ENCODE results near the gene RNASEH2B. TPM values are rescaled to one million over a fixed set of nuclear protein-coding genes. Genes with fewer than 3 reads are reported as not detected.

The RNASEH2B gene
- total and polyA plus RNA-seq, 2 of the 8 experiments (the other 6 are each of a cell fraction or from before 2014, with no cell fraction given), result 19.3 to 43.9 TPM

GRCh38 chr13:50923272-50923671 lies 13.7 kb downstream of the RNASEH2B start:
- peaks cover 24 to 28% of the 10 kb centered on the region in 2 experiments for H3K9me3 ChIP-seq (ENCODE audit: insufficient read depth in 2 of 2, low read depth in 1 of 2, low read length in 1 of 2)
- H2BK15ac ChIP-seq (ENCODE audit: low read length), result no peak overlapping the region
- no peak overlapping the region for H2BK20ac ChIP-seq (ENCODE audit: low read length)
- no peak overlapping the region for H2BK5ac ChIP-seq (ENCODE audit: low read depth, low read length)
- WGBS, 2 experiments (ENCODE audit: extremely low coverage in 1 of 2, insufficient coverage in 1 of 2, insufficient read length in 1 of 2, insufficient replicate concordance in 2 of 2, low coverage in 1 of 2, low lambda C conversion rate in 2 of 2, missing lambda C conversion rate in 1 of 2), result 91% methylated on average over 1 of the region's 1 CpG; no CpG with 5 or more reads in 1 of the 2 experiments
- H4K91ac ChIP-seq (replicated peaks; ENCODE audit: insufficient read length, low read length), result no peak overlapping the region
- FAIRE-seq (no peak), DNase-seq (ENCODE audit: low read depth in 1 of 2, low spot score in 2 of 2) (no peak)
- H2BK120ac ChIP-seq (replicated peaks; ENCODE audit: low read depth, low read length), result no peak overlapping the region
- H3K23me2 ChIP-seq (ENCODE audit: low read depth, low read length), result no peaks in the 10 kb centered on the region
- no peaks in the 10 kb centered on the region for H4K20me1 ChIP-seq (replicated peaks in 1 of 2; ENCODE audit: control insufficient read depth in 1 of 2, insufficient read depth in 2 of 2, low read length in 2 of 2)
- H3K23ac ChIP-seq (ENCODE audit: insufficient read length), result no peak overlapping the region
- no peaks in the 10 kb centered on the region for H3K4me1 ChIP-seq (replicated peaks in 1 of 4; ENCODE audit: control insufficient read depth in 3 of 4, insufficient read depth in 4 of 4, low read length in 3 of 4)
- H3K18ac ChIP-seq (ENCODE audit: extremely low read depth, low read length), result no peak overlapping the region
- H3K36me3 ChIP-seq (ENCODE audit: control insufficient read depth in 2 of 4, insufficient read depth in 4 of 4, low read length in 3 of 4), result peaks cover 0 to 11% (median 2%) of the 10 kb centered on the region in 4 experiments; a peak in 3 of 8 replicates
- H2BK12ac ChIP-seq (ENCODE audit: low read depth, low read length), result no peak overlapping the region
- no peaks in the 10 kb centered on the region for H3K79me1 ChIP-seq (ENCODE audit: low read depth, low read length)
- no peak overlapping the region for H3K14ac ChIP-seq (ENCODE audit: insufficient read length)
- H4K5ac ChIP-seq (ENCODE audit: insufficient read length, low read depth, low read length), result no peak overlapping the region
- POLR2A ChIA-PET (ENCODE audit: partially characterized antibody), result no interaction called here
- H4K8ac ChIP-seq (ENCODE audit: extremely low read depth, insufficient read depth, low read length), result no peak overlapping the region
- no peak overlapping the region for H3K4me3 ChIP-seq (ENCODE audit: extremely low read depth in 1 of 4, insufficient read depth in 2 of 4, low read depth in 3 of 4, low read length in 4 of 4)
- CTCF ChIA-PET (ENCODE audit: partially characterized antibody), result no interaction called here
- H3K79me2 ChIP-seq (ENCODE audit: control insufficient read depth in 1 of 2, insufficient read depth in 2 of 2, low read length in 2 of 2), result peaks cover 0 to 41% of the 10 kb centered on the region in 2 experiments; a peak in 2 of 4 replicates
- no peak overlapping the region for H2AFZ ChIP-seq (ENCODE audit: low read length)
- H3K9ac ChIP-seq (replicated peaks in 1 of 4; ENCODE audit: extremely low read depth in 1 of 4, low read depth in 3 of 4, low read length in 3 of 4), result no peak overlapping the region
- no peak overlapping the region for H3K4ac ChIP-seq (replicated peaks; ENCODE audit: insufficient read length, low read depth, low read length)
- H3K27me3 ChIP-seq (replicated peaks in 1 of 4; ENCODE audit: control insufficient read depth in 3 of 4, extremely low read depth in 1 of 4, insufficient read depth in 3 of 4, low read length in 3 of 4), result no peaks in the 10 kb centered on the region
- no peak overlapping the region for H3K4me2 ChIP-seq (ENCODE audit: insufficient read depth in 1 of 2, low read depth in 2 of 2, low read length in 2 of 2)
- H2AK5ac ChIP-seq (ENCODE audit: low read depth, low read length), result no peak overlapping the region
- no peak overlapping the region for H3K27ac ChIP-seq (ENCODE audit: low read depth, low read length)
- H3K56ac ChIP-seq (replicated peaks; ENCODE audit: insufficient read length, low read depth, low read length), result no peak overlapping the region
- TF ChIP-seq RBBP5 (IDR thresholded peaks at IDR 0.05; ENCODE audit: borderline replicate concordance, low read depth, low read length) (no peak), CHD1 (IDR thresholded peaks at IDR 0.05; ENCODE audit: low read depth, low read length) (no peak), HDAC6 (IDR thresholded peaks at IDR 0.05; ENCODE audit: low read depth, low read length) (no peak), KDM5A (IDR thresholded peaks at IDR 0.05; ENCODE audit: low read length) (no peak), CHD2 (IDR thresholded peaks at IDR 0.05; ENCODE audit: low read length) (no peak), KDM1A (IDR thresholded peaks at IDR 0.05; ENCODE audit: borderline replicate concordance, low read length) (no peak), CBX5 (IDR thresholded peaks at IDR 0.05; ENCODE audit: low read depth, low read length) (no peak), MAX (IDR thresholded peaks at IDR 0.05) (no peak), BCL11A (IDR thresholded peaks at IDR 0.05; ENCODE audit: low read depth in 2 of 2, low read length in 2 of 2) (no peak), SP1 (IDR thresholded peaks at IDR 0.05; ENCODE audit: low read depth, low read length) (no peak), EZH2 (IDR thresholded peaks at IDR 0.05; ENCODE audit: low read depth, low read length, severe bottlenecking) (no peak), TAF1 (IDR thresholded peaks at IDR 0.05; ENCODE audit: low read depth, low read length) (no peak), EGR1 (IDR thresholded peaks at IDR 0.05; ENCODE audit: borderline replicate concordance, low read depth, low read length) (no peak), MAFK (IDR thresholded peaks at IDR 0.05; ENCODE audit: low read depth, low read length) (no peak), TCF12 (IDR thresholded peaks at IDR 0.05; ENCODE audit: low read depth, low read length) (no peak), POU5F1 (IDR thresholded peaks at IDR 0.05; ENCODE audit: low read depth, low read length) (no peak)

Measured in H1 (cell line).